Liver (tissue), 3 donors: ENCODE measurements around the gene PAQR4.

Source experiments
- CTCF ChIP-seq: fragments of 150-350 bp; IDR thresholded peaks from 2 replicates; pipeline ENCODE4 v1.5.1; 2017; ENCODE audit warnings: improper control_type of control experiment, low read depth, low read length; ENCODE audit not compliant: missing input control
- HNF4A ChIP-seq, 2 donors: conservative IDR thresholded peaks; 2 replicates each; pipeline ENCODE4 v1.6.1; 2016; ENCODE audit warnings: antibody characterized with exemption in 2 of 2, mild to moderate bottlenecking in 2 of 2
- RAD21 ChIP-seq, 2 donors: IDR thresholded peaks; 2 replicates each; pipeline ENCODE4 v1.6.1; 2016; ENCODE audit warnings: antibody characterized with exemption in 2 of 2, mild to moderate bottlenecking in 2 of 2
- donor health status: healthy.
- donor health status: healthy.

DNA sequence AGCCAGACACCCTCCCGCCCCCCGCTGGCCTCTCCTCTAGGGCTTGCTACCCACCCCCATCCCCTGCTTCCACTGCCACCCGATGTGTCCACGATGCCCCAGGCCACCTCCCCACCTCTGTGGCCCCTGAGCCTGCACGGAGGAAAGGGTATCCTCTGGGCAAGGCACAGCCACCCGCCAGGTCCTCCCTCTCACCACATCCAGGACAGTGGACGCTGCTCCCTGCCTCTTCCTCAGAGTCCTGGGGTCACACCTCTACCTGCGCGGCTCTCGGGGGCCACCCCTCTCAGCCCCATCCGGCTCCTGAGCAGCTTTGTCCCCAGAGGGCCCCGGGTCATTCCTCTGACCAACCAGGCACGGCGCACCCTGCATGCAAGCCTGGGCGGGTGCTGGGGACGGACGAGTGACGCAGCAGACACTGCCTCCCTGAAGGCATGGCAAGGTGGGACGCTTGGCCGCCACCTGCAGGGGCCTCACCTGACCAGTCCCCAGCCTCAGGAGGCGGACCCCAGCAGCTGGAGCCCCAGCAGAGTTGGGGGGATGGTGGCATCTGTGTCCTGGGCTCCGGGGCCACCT lies 32.6 kb upstream of the PAQR4 start:
- no peak for TF ChIP-seq CTCF
- TF ChIP-seq HNF4A (conservative IDR thresholded peaks at IDR 0.05): no peak
- no peak for TF ChIP-seq RAD21 (IDR thresholded peaks at IDR 0.05)
